Adipose tissue (tissue), 3 donors: ENCODE results near the gene RTTN. TPM values are rescaled to one million over a fixed set of nuclear protein-coding genes. Genes with fewer than 3 reads are reported as not detected.

Experiments used
- H3K27ac ChIP-seq: one replicate; pipeline ENCODE4 v1.5.1; 2013; ENCODE audit warnings: low read depth, low read length
- WGBS, 3 donors: extraction: QIAGEN DNeasy Blood & Tissue Kit; methylation state at CpG; one replicate each; pipeline ENCODE4 v1.1.7; 2013; 5-methylcytosine and 5-hydroxymethylcytosine counted together
- polyA plus RNA-seq, 3 donors: library from polyadenylated mRNA; stranded (reverse); fragments of 200-250 nt; gene quantifications; one replicate each; pipeline ENCODE4 v1.2.3, GENCODE V29; 2013
- donor health status: healthy with polysubstance abuse.
- donor health status: Bipolar disorder and iron deficiency.
- donor health status: healthy.

Gene RTTN
- polyA plus RNA-seq, 3 donors: 2.6 to 3.0 (median 2.8) TPM

GRCh38 chr18:70216788-70217187 is 11.3 kb upstream of the RTTN start:
- no peak overlapping the region for H3K27ac ChIP-seq
- WGBS, 3 donors: 74 to 91% (median 85%) methylated on average over 2 of the region's 2 CpGs

- H3K27ac ChIP-seq: no peak overlapping the region
- WGBS, 3 donors: 89 to 92% (median 91%) methylated on average over 4 of the region's 4 CpGs
Observed at GRCh38 chr18:70207181-70207580, 1.7 kb upstream of the RTTN start.

- no peak overlapping the region for H3K27ac ChIP-seq
- 0 to 55% (median 0%) methylated on average over 1 of the region's 1 CpG for WGBS, 3 donors
Observed at GRCh38 chr18:70200286-70200685, 5.2 kb downstream of the RTTN start.

GRCh38 chr18:70197844-70198243 is 7.6 kb downstream of the RTTN start:
- H3K27ac ChIP-seq: no peak overlapping the region
- WGBS, 3 donors: 25 to 50% (median 44%) methylated on average over 3 of the region's 3 CpGs

- no peak overlapping the region for H3K27ac ChIP-seq
- WGBS, 3 donors: 85 to 91% (median 87%) methylated on average over 6 of the region's 6 CpGs
Observed at GRCh38 chr18:70197026-70197425, 8.5 kb downstream of the RTTN start.

GRCh38 chr18:70195852-70196434 is 9.5 kb downstream of the RTTN start:
- no peak overlapping the region for H3K27ac ChIP-seq
- WGBS, 3 donors: 55 to 70% (median 68%) methylated on average over 5 of the region's 5 CpGs

GRCh38 chr18:70195014-70195614 is 10.4 kb downstream of the RTTN start:
- 76 to 89% (median 86%) methylated on average over 3 of the region's 3 CpGs for WGBS, 3 donors

GRCh38 chr18:70194227-70194890 is 11.1 kb downstream of the RTTN start:
- no peak overlapping the region for H3K27ac ChIP-seq
- WGBS, 3 donors: 91 to 93% (median 92%) methylated on average over 4 of the region's 4 CpGs

More at GRCh38 chr18:70195014-70195614, 10.4 kb downstream of the RTTN start:
- no peak overlapping the region for H3K27ac ChIP-seq

- 88 to 89% (median 88%) methylated on average over 3 of the region's 3 CpGs for WGBS, 3 donors
- H3K27ac ChIP-seq: no peak overlapping the region
Observed at GRCh38 chr18:70190529-70190928, 15.0 kb downstream of the RTTN start.

GRCh38 chr18:70188113-70188512 is 17.4 kb downstream of the RTTN start:
- H3K27ac ChIP-seq: no peak overlapping the region

- H3K27ac ChIP-seq: no peak overlapping the region
- 91 to 96% (median 92%) methylated on average over 2 of the region's 2 CpGs for WGBS, 3 donors
Observed at GRCh38 chr18:70183441-70183840, 22.0 kb downstream of the RTTN start.

GRCh38 chr18:70182548-70182947 is 22.9 kb downstream of the RTTN start:
- H3K27ac ChIP-seq: no peak overlapping the region

- H3K27ac ChIP-seq: no peak overlapping the region
Observed at GRCh38 chr18:70181725-70182124, 23.8 kb downstream of the RTTN start.

GRCh38 chr18:70181015-70181414 is 24.5 kb downstream of the RTTN start:
- WGBS, 3 donors: 83 to 92% (median 85%) methylated on average over 1 of the region's 1 CpG
- no peak overlapping the region for H3K27ac ChIP-seq

- H3K27ac ChIP-seq: no peak overlapping the region
- WGBS, 3 donors: 66 to 96% (median 88%) methylated on average over 2 of the region's 2 CpGs
Observed at GRCh38 chr18:70176537-70176936, 28.9 kb downstream of the RTTN start.

- no peak overlapping the region for H3K27ac ChIP-seq
- 84 to 95% (median 90%) methylated on average over 2 of the region's 2 CpGs for WGBS, 3 donors
Observed at GRCh38 chr18:70175216-70175615, 30.3 kb downstream of the RTTN start.

GRCh38 chr18:70172225-70172624 is 33.3 kb downstream of the RTTN start:
- no peak overlapping the region for H3K27ac ChIP-seq

GRCh38 chr18:70169747-70170146 is 35.7 kb downstream of the RTTN start:
- no peak overlapping the region for H3K27ac ChIP-seq
- 45 to 97% (median 91%) methylated on average over 4 of the region's 4 CpGs for WGBS, 3 donors

- H3K27ac ChIP-seq: no peak overlapping the region
Observed at GRCh38 chr18:70166668-70167067, 38.8 kb downstream of the RTTN start.

GRCh38 chr18:70165936-70166335 is 39.6 kb downstream of the RTTN start:
- 78 to 90% (median 85%) methylated on average over 3 of the region's 3 CpGs for WGBS, 3 donors
- no peak overlapping the region for H3K27ac ChIP-seq

More at GRCh38 chr18:70166668-70167067, 38.8 kb downstream of the RTTN start:
- WGBS, 3 donors: 38 to 89% (median 53%) methylated on average over 3 of the region's 3 CpGs
